ENCODE data around the gene ANGPTL4. TPM values are rescaled to one million over a fixed set of nuclear protein-coding genes. Genes with fewer than 3 reads are reported as not detected.

ANGPTL4 gene
- total and polyA plus RNA-seq, 9 of the 15 experiments (the other 6 are each of a cell fraction or from before 2014, with no cell fraction given), result 0.05 to 0.77 (median 0.22) TPM; not detected in 4

DNA sequence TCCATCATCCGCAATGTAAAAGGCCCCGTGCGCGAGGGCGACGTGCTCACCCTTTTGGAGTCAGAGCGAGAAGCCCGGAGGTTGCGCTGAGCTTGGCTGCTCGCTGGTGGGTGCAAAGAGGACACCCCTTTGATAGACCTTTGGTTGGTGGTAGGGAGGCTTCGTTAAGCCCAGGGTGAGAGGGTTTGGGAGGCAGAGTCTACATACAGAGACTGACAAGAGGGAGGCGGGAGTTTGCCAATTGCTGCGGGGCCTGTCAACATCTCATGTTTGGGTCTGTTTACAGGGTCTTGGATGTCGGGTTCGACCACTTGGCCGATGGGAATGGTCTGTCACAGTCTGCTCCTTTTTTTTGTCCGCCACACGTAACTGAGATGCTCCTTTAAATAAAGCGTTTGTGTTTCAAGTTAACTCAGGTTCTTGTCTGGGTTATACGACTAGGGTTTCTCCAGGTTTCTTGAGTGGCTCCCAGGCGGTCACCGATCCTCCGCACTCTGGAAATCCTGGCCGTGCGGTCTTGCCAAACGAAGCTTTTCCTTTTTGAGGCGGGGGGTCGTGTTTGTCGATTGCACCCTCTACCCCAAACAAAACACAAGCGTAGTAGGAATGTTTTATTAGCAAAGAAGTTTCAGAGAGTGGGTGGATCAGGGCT is 41.8 kb upstream of the ANGPTL4 start (continued):
- TF ChIP-seq, protein P1, sequence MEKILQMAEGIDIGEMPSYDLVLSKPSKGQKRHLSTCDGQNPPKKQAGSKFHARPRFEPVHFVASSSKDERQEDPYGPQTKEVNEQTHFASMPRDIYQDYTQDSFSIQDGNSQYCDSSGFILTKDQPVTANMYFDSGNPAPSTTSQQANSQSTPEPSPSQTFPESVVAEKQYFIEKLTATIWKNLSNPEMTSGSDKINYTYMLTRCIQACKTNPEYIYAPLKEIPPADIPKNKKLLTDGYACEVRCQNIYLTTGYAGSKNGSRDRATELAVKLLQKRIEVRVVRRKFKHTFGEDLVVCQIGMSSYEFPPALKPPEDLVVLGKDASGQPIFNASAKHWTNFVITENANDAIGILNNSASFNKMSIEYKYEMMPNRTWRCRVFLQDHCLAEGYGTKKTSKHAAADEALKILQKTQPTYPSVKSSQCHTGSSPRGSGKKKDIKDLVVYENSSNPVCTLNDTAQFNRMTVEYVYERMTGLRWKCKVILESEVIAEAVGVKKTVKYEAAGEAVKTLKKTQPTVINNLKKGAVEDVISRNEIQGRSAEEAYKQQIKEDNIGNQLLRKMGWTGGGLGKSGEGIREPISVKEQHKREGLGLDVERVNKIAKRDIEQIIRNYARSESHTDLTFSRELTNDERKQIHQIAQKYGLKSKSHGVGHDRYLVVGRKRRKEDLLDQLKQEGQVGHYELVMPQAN (IDR thresholded peaks at IDR 0.05; ENCODE audit: borderline replicate concordance), result peak; percentile 3; the same call in 1 of the 2 replicates
- TF ChIP-seq CHD1 (IDR thresholded peaks at IDR 0.05; ENCODE audit: low read length), result peak; percentile 26

DNA sequence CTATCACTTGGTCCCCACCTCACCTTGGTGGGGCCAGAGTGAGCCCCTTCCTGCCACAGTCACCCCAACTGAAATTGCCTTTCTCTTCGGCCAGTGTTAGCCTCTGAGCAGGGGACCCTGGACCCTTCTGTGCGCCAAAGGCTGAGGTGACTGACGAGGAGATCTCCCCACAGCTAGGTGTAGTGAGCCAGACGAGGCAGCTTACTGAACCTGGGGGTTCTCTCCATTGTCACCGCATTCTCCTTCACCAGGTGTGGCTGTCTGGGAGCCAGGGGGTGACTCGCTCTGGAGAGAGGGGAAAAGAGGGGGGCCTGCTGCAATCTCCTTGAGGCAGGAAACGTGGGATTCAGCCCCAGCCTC is 41.3 kb upstream of the ANGPTL4 start:
- H3K4me3 ChIP-seq, result peak overlapping the region; percentile 99
- no peaks in the 10 kb centered on the region for H3K9me1 ChIP-seq (ENCODE audit: control insufficient read depth, insufficient read depth, low read length)
- no peaks in the 10 kb centered on the region for H3K9me3 ChIP-seq (replicated peaks; ENCODE audit: control insufficient read depth, insufficient read depth, low read depth, low read length)
- peaks cover 17 to 28% of the 10 kb centered on the region in 2 experiments for H3K4me1 ChIP-seq (replicated peaks in 1 of 2; ENCODE audit: control insufficient read depth in 2 of 2, insufficient read depth in 2 of 2, low read length in 2 of 2)
- peak overlapping the region; percentile 94 for H3K27ac ChIP-seq (ENCODE audit: extremely low read depth, low read depth, low read length)
- intact Hi-C loops (cut with micrococcal nuclease) (loop anchor here (10.0 kb wide), 1 partner anchor 58 kb away; no protein-coding TSS in a partner anchor), in situ Hi-C loops (cut with MboI) (no loop called here)
- POLR2A ChIA-PET, result interaction anchor here (0.6 to 3.8 kb wide), 12 partner anchors 9 to 264 kb away, joined by 3 to 34 read pairs (median 4); partner anchors contain the start of gene RAB11B
- WGBS (ENCODE audit: insufficient coverage, low coverage, missing lambda C conversion rate), result 0% methylated on average over 4 of the region's 7 CpGs
- H3K9ac ChIP-seq (ENCODE audit: insufficient read depth in 1 of 2, low read depth in 2 of 2, low read length in 2 of 2), result peak overlapping the region; percentile 99 to 100
- H2AFZ ChIP-seq (ENCODE audit: low read depth, low read length), result no peak overlapping the region
- peak in 2 of 4 experiments; percentile 8 to 18 for DNase-seq (ENCODE audit: extremely low read depth in 1 of 4, low spot score in 3 of 4)
- no TSS peak for BruUV-seq (replicated peaks)
- peaks cover 50% of the 10 kb centered on the region for H3K79me2 ChIP-seq (ENCODE audit: control insufficient read depth, insufficient read depth, low read length)
- FAIRE-seq, result no peak
- no peak; the same call in 1 of the 3 replicates for ATAC-seq
- CTCF ChIA-PET (ENCODE audit: low intra/inter-chr PET ratio), result no interaction called here
- no peaks in the 10 kb centered on the region for H3K27me3 ChIP-seq (ENCODE audit: control insufficient read depth in 2 of 2, insufficient read depth in 2 of 2, low read length in 2 of 2)
- H4K20me1 ChIP-seq (replicated peaks; ENCODE audit: control insufficient read depth, insufficient read depth, low read length), result peaks cover 26% of the 10 kb centered on the region; the same call in 1 of the 2 replicates
- peak overlapping the region; percentile 99 for H3K4me2 ChIP-seq (ENCODE audit: insufficient read depth, low read length)
- peaks cover 40% of the 10 kb centered on the region for H3K36me3 ChIP-seq (ENCODE audit: control insufficient read depth, insufficient read depth, low read length)
- TF ChIP-seq ZNF239 (CRISPR knock-in tag; IDR thresholded peaks at IDR 0.05) (no peak), ZNF507 (tag; conservative IDR thresholded peaks at IDR 0.05) (no peak), SUPT5H (IDR thresholded peaks at IDR 0.05) (no peak), ZFX (CRISPR knock-in tag; IDR thresholded peaks at IDR 0.05) (no peak), GABPA (tag; conservative IDR thresholded peaks at IDR 0.05; ENCODE audit: low read depth) (no peak), LCOR (CRISPR knock-in tag; IDR thresholded peaks at IDR 0.05) (no peak), RBFOX2 (IDR thresholded peaks at IDR 0.05; ENCODE audit: low read depth, low read length) (peak; percentile 58), TGIF2 (CRISPR knock-in tag; IDR thresholded peaks at IDR 0.05) (peak; percentile 35; the same call in 1 of the 2 replicates), ZNF311 (CRISPR knock-in tag; IDR thresholded peaks at IDR 0.05) (no peak), SNRNP70 (optimal IDR thresholded peaks at IDR 0.05; ENCODE audit: low read depth, low read length) (peak; percentile 81), CHCHD3 (CRISPR knock-in tag; IDR thresholded peaks at IDR 0.05) (no peak)
- TF ChIP-seq, protein P2, sequence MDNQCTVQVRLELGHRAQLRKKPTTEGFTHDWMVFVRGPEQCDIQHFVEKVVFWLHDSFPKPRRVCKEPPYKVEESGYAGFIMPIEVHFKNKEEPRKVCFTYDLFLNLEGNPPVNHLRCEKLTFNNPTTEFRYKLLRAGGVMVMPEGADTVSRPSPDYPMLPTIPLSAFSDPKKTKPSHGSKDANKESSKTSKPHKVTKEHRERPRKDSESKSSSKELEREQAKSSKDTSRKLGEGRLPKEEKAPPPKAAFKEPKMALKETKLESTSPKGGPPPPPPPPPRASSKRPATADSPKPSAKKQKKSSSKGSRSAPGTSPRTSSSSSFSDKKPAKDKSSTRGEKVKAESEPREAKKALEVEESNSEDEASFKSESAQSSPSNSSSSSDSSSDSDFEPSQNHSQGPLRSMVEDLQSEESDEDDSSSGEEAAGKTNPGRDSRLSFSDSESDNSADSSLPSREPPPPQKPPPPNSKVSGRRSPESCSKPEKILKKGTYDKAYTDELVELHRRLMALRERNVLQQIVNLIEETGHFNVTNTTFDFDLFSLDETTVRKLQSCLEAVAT (IDR thresholded peaks at IDR 0.05), result no peak
